K562 (cell line): ENCODE data around the gene PTPRC.

ENCODE experiments used
- EP300 ChIP-seq: IDR thresholded peaks from 2 replicates; pipeline ENCODE4 v1.6.1; 2012; ENCODE audit warnings: low read length, improper control_type of control experiment
- POLR2AphosphoS5 ChIP-seq: IDR thresholded peaks from 2 replicates; pipeline ENCODE4 v1.6.1; 2011; ENCODE audit warnings: mild to moderate bottlenecking, low read depth, low read length, moderate library complexity; ENCODE audit not compliant: control insufficient read depth, insufficient read depth
- PTBP1 ChIP-seq: fragments of 200-400 bp; formaldehyde crosslinking; IDR thresholded peaks from 2 replicates; pipeline ENCODE4 v1.6.1; 2017; ENCODE audit warnings: low read depth, low read length
- SMARCA5 ChIP-seq: fragments of 450-650 bp; IDR thresholded peaks from 2 replicates; pipeline ENCODE4 v1.6.1; 2016
- TF ChIP-seq, protein P1 (sequence below), 2 experiments: IDR thresholded peaks in 1 of 2; conservative IDR thresholded peaks in 1 of 2; 2 replicates each; pipeline ENCODE4 v1.6.1; 2016; ENCODE audit warnings: low read depth in 2 of 2, mild to moderate bottlenecking in 1 of 2, missing compliant biosample characterization in 1 of 2, missing genetic modification characterization in 1 of 2, moderate library complexity in 1 of 2

DNA sequence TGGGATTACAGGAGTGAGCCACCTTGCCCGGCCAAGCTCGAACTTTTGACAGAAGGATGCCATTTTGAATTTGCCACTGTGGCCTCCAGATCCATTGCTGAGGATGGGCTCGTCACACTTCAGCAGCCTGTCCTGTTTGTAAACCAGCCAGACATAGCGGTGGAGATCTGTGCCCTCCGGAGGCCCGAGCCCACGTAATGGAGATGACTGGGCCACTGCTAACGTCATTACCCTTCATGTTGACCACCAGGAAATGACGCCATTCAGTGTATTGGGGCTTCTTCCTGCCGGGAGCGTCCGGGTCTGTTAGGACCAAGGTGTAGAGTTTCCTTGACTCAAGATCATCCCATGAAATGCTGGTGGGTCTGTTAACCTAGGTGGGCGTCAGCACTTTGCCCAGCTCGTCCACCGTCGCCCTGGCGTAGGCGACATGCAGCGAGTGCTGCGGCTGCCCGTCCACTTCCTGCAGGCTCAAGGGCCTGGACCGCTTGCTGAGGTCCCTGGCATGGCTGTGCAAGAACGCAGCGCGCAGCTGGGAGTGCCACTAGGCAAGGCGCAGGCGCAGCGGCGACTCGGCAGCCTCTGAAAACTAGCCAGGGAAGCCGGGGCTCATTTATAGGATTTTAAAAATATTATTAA, 40.8 kb downstream of the PTPRC start:
- TF ChIP-seq SMARCA5 (no peak), EP300 (no peak), POLR2AphosphoS5 (no peak), PTBP1 (no peak)
- TF ChIP-seq, protein P1, sequence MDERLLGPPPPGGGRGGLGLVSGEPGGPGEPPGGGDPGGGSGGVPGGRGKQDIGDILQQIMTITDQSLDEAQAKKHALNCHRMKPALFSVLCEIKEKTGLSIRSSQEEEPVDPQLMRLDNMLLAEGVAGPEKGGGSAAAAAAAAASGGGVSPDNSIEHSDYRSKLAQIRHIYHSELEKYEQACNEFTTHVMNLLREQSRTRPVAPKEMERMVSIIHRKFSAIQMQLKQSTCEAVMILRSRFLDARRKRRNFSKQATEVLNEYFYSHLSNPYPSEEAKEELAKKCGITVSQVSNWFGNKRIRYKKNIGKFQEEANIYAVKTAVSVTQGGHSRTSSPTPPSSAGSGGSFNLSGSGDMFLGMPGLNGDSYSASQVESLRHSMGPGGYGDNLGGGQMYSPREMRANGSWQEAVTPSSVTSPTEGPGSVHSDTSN (CRISPR knock-in tag; IDR thresholded peaks at IDR 0.05; ENCODE audit: low read depth) = no peak
- TF ChIP-seq, protein P1 (tag; conservative IDR thresholded peaks at IDR 0.05; ENCODE audit: low read depth) = no peak
